HEK293 (cell line): ENCODE results near the gene DLGAP5.

Experiments used
- CTCF ChIA-PET: fragments of 350-600 bp; formaldehyde crosslinking; extraction: SDS; loops from one replicate; lab custom pipeline; 2021; ENCODE audit warnings: antibody characterized with exemption; lab: Yijun Ruan, JAX
- POLR2A ChIA-PET: fragments of 300-600 bp; formaldehyde crosslinking; extraction: SDS; loops from one replicate; lab custom pipeline; 2020; ENCODE audit warnings: antibody characterized with exemption, inconsistent platforms; lab: Yijun Ruan, JAX
- H3K27ac ChIP-seq: fragments of 200-500 bp; sonication (Bioruptor generic); 2 replicates; pipeline ENCODE4 v1.5.1; 2014; ENCODE audit warnings: low read depth, low read length, control low read depth, inconsistent platforms; ENCODE audit errors: extremely low read depth
- H3K36me3 ChIP-seq, 2 experiments: fragments of 200-500 bp in 1 of 2; sonication (Bioruptor generic) in 1 of 2; 1 replicate in 1 of 2; 2 replicates in 1 of 2; pipeline ENCODE4 v1.5.1; 2014 to 2017; ENCODE audit warnings: inconsistent platforms in 2 of 2, low read length in 2 of 2; ENCODE audit not compliant: control insufficient read depth in 2 of 2, insufficient read depth in 1 of 2
- H3K4me1 ChIP-seq: fragments of 200-500 bp; sonication (Bioruptor generic); 2 replicates; pipeline ENCODE4 v1.5.1; 2014; ENCODE audit warnings: mild to moderate bottlenecking, low read length, inconsistent platforms; ENCODE audit not compliant: control insufficient read depth, insufficient read depth
- H3K4me3 ChIP-seq: 2 replicates; pipeline ENCODE4 v1.5.1; 2011; ENCODE audit warnings: low read depth, mild to moderate bottlenecking, control low read depth, low read length, moderate library complexity
- H3K9me3 ChIP-seq: fragments of 200-500 bp; sonication (Bioruptor generic); 2 replicates; pipeline ENCODE4 v1.5.1; 2014; ENCODE audit warnings: low read depth, low read length, inconsistent platforms; ENCODE audit not compliant: control insufficient read depth, insufficient read depth
- KLF10 ChIP-seq: fragments of 450-650 bp; IDR thresholded peaks from 2 replicates; pipeline ENCODE4 v1.5.1; 2018; ENCODE audit warnings: missing biosample characterization, mild to moderate bottlenecking, missing genetic modification characterization
- KLF7 ChIP-seq: fragments of 450-650 bp; formaldehyde crosslinking; IDR thresholded peaks from 2 replicates; pipeline ENCODE4 v1.5.1; 2016; ENCODE audit warnings: missing biosample characterization, missing genetic modification characterization, borderline replicate concordance
- KLF8 ChIP-seq: fragments of 450-650 bp; formaldehyde crosslinking; IDR thresholded peaks from 2 replicates; pipeline ENCODE4 v1.5.1; 2016; ENCODE audit warnings: missing biosample characterization, missing genetic modification characterization
- OVOL3 ChIP-seq: fragments of 450-650 bp; formaldehyde crosslinking; IDR thresholded peaks from 2 replicates; pipeline ENCODE4 v1.5.1; 2016; ENCODE audit warnings: missing biosample characterization, missing genetic modification characterization
- REPIN1 ChIP-seq: fragments of 450-650 bp; formaldehyde crosslinking; IDR thresholded peaks from 2 replicates; pipeline ENCODE4 v1.5.1; 2017; ENCODE audit warnings: missing biosample characterization, missing genetic modification characterization, low read depth
- SCRT1 ChIP-seq: fragments of 450-650 bp; formaldehyde crosslinking; IDR thresholded peaks from 2 replicates; pipeline ENCODE4 v1.5.1; 2016; ENCODE audit warnings: missing biosample characterization, missing genetic modification characterization, borderline replicate concordance
- WT1 ChIP-seq: fragments of 450-650 bp; formaldehyde crosslinking; IDR thresholded peaks from 2 replicates; pipeline ENCODE4 v1.5.1; 2016; ENCODE audit warnings: missing biosample characterization, missing genetic modification characterization
- YY1 ChIP-seq: fragments of 450-650 bp; formaldehyde crosslinking; IDR thresholded peaks from 2 replicates; pipeline ENCODE4 v1.5.1; 2018; ENCODE audit warnings: missing biosample characterization, missing genetic modification characterization
- YY2 ChIP-seq: fragments of 450-650 bp; formaldehyde crosslinking; IDR thresholded peaks from 2 replicates; pipeline ENCODE4 v1.5.1; 2016; ENCODE audit warnings: missing biosample characterization, missing genetic modification characterization
- ZNF121 ChIP-seq: fragments of 450-650 bp; formaldehyde crosslinking; IDR thresholded peaks from 2 replicates; pipeline ENCODE4 v1.5.1; 2016; ENCODE audit warnings: missing biosample characterization, missing genetic modification characterization
- ZNF19 ChIP-seq: fragments of 450-650 bp; formaldehyde crosslinking; IDR thresholded peaks from 2 replicates; pipeline ENCODE4; 2016; ENCODE audit warnings: missing biosample characterization, missing genetic modification characterization, low read depth
- ZNF211 ChIP-seq: fragments of 450-650 bp; formaldehyde crosslinking; IDR thresholded peaks from 2 replicates; pipeline ENCODE4 v1.5.1; 2016; ENCODE audit warnings: low read depth, missing biosample characterization, missing genetic modification characterization
- ZNF214 ChIP-seq: fragments of 450-650 bp; formaldehyde crosslinking; IDR thresholded peaks from 2 replicates; pipeline ENCODE4 v1.5.1; 2017; ENCODE audit warnings: missing biosample characterization, mild to moderate bottlenecking, missing genetic modification characterization, borderline replicate concordance
- ZNF221 ChIP-seq: fragments of 450-650 bp; formaldehyde crosslinking; IDR thresholded peaks from 2 replicates; pipeline ENCODE4 v1.5.1; 2017; ENCODE audit warnings: missing biosample characterization, missing genetic modification characterization, borderline replicate concordance
- ZNF239 ChIP-seq: fragments of 450-650 bp; formaldehyde crosslinking; IDR thresholded peaks from 2 replicates; pipeline ENCODE4 v1.5.1; 2016; ENCODE audit warnings: missing biosample characterization, missing genetic modification characterization
- ZNF302 ChIP-seq: fragments of 450-650 bp; formaldehyde crosslinking; IDR thresholded peaks from 2 replicates; pipeline ENCODE4 v1.5.1; 2016; ENCODE audit warnings: missing biosample characterization, missing genetic modification characterization, low read depth
- ZNF529 ChIP-seq: fragments of 450-650 bp; formaldehyde crosslinking; IDR thresholded peaks from 2 replicates; pipeline ENCODE4 v1.5.1; 2017; ENCODE audit warnings: missing genetic modification characterization, missing biosample characterization; ENCODE audit not compliant: insufficient replicate concordance
- ZNF548 ChIP-seq: fragments of 450-650 bp; formaldehyde crosslinking; IDR thresholded peaks from 2 replicates; pipeline ENCODE4 v1.5.1; 2016; ENCODE audit warnings: missing biosample characterization, missing genetic modification characterization
- ZNF560 ChIP-seq: fragments of 450-650 bp; formaldehyde crosslinking; IDR thresholded peaks from 2 replicates; pipeline ENCODE4 v1.5.1; 2017; ENCODE audit warnings: missing biosample characterization, missing genetic modification characterization, borderline replicate concordance
- ZNF571 ChIP-seq: fragments of 450-650 bp; formaldehyde crosslinking; IDR thresholded peaks from 2 replicates; pipeline ENCODE4 v1.5.0; 2017; ENCODE audit warnings: missing biosample characterization, missing genetic modification characterization
- ZNF626 ChIP-seq: fragments of 450-650 bp; sonication (Bioruptor Pico); formaldehyde crosslinking; IDR thresholded peaks from 2 replicates; pipeline ENCODE4 v1.5.1; 2018; ENCODE audit warnings: missing biosample characterization, missing genetic modification characterization, inconsistent platforms
- ZNF670 ChIP-seq: fragments of 450-650 bp; formaldehyde crosslinking; IDR thresholded peaks from 2 replicates; pipeline ENCODE4 v1.5.1; 2016; ENCODE audit warnings: missing biosample characterization, missing genetic modification characterization, low read depth
- ZNF677 ChIP-seq: fragments of 450-650 bp; IDR thresholded peaks from 2 replicates; pipeline ENCODE4 v1.5.0; 2018; ENCODE audit warnings: missing biosample characterization, mild to moderate bottlenecking, missing genetic modification characterization, moderate library complexity
- ZNF747 ChIP-seq: fragments of 450-650 bp; formaldehyde crosslinking; IDR thresholded peaks from 2 replicates; pipeline ENCODE4 v1.5.1; 2016; ENCODE audit warnings: missing biosample characterization, missing genetic modification characterization
- ZSCAN16 ChIP-seq: fragments of 450-650 bp; formaldehyde crosslinking; IDR thresholded peaks from 2 replicates; pipeline ENCODE4 v1.5.1; 2016; ENCODE audit warnings: missing biosample characterization, missing genetic modification characterization
- TF ChIP-seq, protein P1 (sequence below): fragments of 450-650 bp; formaldehyde crosslinking; IDR thresholded peaks from 2 replicates; pipeline ENCODE4 v1.5.1; 2016; ENCODE audit warnings: missing biosample characterization, missing genetic modification characterization
- TF ChIP-seq, protein P2 (sequence below): fragments of 450-650 bp; formaldehyde crosslinking; IDR thresholded peaks from 2 replicates; pipeline ENCODE4 v1.5.1; 2017; ENCODE audit warnings: missing biosample characterization, missing genetic modification characterization
- TF ChIP-seq, protein P3 (sequence below): IDR thresholded peaks from 2 replicates; pipeline ENCODE4 v1.6.1; 2011; ENCODE audit warnings: mild to moderate bottlenecking, low read depth, low read length, borderline replicate concordance
- TF ChIP-seq, protein P4 (sequence below): fragments of 450-650 bp; formaldehyde crosslinking; IDR thresholded peaks from 2 replicates; pipeline ENCODE4 v1.5.1; 2016; ENCODE audit warnings: missing biosample characterization, missing genetic modification characterization
- TF ChIP-seq, protein P5 (sequence below): fragments of 450-650 bp; formaldehyde crosslinking; IDR thresholded peaks from 2 replicates; pipeline ENCODE4 v1.5.1; 2016; ENCODE audit warnings: missing biosample characterization, missing genetic modification characterization, low read depth
- TF ChIP-seq, protein P6 (sequence below): fragments of 450-650 bp; formaldehyde crosslinking; IDR thresholded peaks from 2 replicates; pipeline ENCODE4 v1.5.1; 2016; ENCODE audit warnings: missing biosample characterization, missing genetic modification characterization

DLGAP5 gene

DNA sequence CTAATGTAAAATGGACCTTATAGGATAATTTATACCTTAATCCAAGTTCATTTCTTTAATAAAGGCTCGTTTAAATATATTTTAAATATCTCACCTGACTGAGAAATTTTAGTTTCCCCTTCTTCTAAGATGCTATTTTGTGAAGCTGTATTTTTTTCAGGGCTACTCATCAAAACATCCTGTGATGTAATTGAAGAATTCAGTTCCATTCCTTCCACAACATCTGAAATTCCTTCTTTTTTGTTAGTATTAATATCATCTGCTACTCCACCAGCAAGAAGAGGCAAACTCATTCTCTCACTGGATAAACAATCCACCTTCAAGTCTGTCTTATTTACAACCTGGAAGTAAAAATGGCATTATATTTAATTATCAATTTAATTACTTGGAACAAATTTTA, 39.8 kb downstream of the DLGAP5 start:
- H3K27ac ChIP-seq: no peak overlapping the region
- ChIA-PET CTCF (no interaction called here), POLR2A (no interaction called here)
- no peaks in the 10 kb centered on the region for H3K4me1 ChIP-seq
- H3K36me3 ChIP-seq: peaks cover 80 to 86% of the 10 kb centered on the region in 2 experiments
- TF ChIP-seq ZNF670 (tag by site-specific recombination) (no peak), KLF8 (tag by site-specific recombination) (no peak), ZNF626 (tag by site-specific recombination) (no peak), OVOL3 (tag by site-specific recombination) (no peak), ZNF221 (tag by site-specific recombination) (no peak), ZNF677 (tag by site-specific recombination) (no peak), ZNF239 (tag by site-specific recombination) (no peak), SCRT1 (no peak), ZNF211 (tag by site-specific recombination) (no peak), ZNF548 (no peak), YY2 (no peak), KLF10 (tag by site-specific recombination) (no peak), ZNF529 (tag by site-specific recombination) (no peak), ZSCAN16 (tag by site-specific recombination) (no peak)
- TF ChIP-seq, protein P1, sequence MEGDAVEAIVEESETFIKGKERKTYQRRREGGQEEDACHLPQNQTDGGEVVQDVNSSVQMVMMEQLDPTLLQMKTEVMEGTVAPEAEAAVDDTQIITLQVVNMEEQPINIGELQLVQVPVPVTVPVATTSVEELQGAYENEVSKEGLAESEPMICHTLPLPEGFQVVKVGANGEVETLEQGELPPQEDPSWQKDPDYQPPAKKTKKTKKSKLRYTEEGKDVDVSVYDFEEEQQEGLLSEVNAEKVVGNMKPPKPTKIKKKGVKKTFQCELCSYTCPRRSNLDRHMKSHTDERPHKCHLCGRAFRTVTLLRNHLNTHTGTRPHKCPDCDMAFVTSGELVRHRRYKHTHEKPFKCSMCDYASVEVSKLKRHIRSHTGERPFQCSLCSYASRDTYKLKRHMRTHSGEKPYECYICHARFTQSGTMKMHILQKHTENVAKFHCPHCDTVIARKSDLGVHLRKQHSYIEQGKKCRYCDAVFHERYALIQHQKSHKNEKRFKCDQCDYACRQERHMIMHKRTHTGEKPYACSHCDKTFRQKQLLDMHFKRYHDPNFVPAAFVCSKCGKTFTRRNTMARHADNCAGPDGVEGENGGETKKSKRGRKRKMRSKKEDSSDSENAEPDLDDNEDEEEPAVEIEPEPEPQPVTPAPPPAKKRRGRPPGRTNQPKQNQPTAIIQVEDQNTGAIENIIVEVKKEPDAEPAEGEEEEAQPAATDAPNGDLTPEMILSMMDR: no peak
- TF ChIP-seq, protein P2, sequence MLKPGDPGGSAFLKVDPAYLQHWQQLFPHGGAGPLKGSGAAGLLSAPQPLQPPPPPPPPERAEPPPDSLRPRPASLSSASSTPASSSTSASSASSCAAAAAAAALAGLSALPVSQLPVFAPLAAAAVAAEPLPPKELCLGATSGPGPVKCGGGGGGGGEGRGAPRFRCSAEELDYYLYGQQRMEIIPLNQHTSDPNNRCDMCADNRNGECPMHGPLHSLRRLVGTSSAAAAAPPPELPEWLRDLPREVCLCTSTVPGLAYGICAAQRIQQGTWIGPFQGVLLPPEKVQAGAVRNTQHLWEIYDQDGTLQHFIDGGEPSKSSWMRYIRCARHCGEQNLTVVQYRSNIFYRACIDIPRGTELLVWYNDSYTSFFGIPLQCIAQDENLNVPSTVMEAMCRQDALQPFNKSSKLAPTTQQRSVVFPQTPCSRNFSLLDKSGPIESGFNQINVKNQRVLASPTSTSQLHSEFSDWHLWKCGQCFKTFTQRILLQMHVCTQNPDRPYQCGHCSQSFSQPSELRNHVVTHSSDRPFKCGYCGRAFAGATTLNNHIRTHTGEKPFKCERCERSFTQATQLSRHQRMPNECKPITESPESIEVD (tag by site-specific recombination): no peak
- TF ChIP-seq, protein P3, sequence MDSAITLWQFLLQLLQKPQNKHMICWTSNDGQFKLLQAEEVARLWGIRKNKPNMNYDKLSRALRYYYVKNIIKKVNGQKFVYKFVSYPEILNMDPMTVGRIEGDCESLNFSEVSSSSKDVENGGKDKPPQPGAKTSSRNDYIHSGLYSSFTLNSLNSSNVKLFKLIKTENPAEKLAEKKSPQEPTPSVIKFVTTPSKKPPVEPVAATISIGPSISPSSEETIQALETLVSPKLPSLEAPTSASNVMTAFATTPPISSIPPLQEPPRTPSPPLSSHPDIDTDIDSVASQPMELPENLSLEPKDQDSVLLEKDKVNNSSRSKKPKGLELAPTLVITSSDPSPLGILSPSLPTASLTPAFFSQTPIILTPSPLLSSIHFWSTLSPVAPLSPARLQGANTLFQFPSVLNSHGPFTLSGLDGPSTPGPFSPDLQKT: no peak
- TF ChIP-seq, protein P4, sequence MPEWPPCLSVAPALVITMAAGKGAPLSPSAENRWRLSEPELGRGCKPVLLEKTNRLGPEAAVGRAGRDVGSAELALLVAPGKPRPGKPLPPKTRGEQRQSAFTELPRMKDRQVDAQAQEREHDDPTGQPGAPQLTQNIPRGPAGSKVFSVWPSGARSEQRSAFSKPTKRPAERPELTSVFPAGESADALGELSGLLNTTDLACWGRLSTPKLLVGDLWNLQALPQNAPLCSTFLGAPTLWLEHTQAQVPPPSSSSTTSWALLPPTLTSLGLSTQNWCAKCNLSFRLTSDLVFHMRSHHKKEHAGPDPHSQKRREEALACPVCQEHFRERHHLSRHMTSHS (tag by site-specific recombination): no peak
- H3K4me3 ChIP-seq: no peak overlapping the region
- no peaks in the 10 kb centered on the region for H3K9me3 ChIP-seq

DNA sequence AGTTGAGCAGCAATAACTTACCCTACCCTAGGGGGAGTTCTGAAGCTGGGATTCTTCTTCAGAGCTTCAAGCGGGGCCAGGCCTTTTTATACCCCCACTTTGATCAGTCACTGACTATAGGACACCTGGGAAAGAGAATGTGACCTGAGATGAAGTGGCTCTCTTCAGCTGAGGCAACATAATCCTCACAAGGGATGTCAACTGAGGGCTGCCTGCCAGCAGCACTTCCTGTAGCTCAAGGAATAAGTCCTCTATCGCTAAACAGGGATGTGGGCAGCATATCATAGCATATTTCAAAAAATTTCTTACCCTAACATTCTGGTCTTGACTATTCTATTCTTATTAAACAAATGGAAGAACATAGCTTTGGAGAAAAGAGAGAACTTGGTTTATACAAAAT, 45.0 kb downstream of the DLGAP5 start:
- H3K4me1 ChIP-seq: no peaks in the 10 kb centered on the region
- H3K4me3 ChIP-seq: no peak overlapping the region
- H3K9me3 ChIP-seq: no peaks in the 10 kb centered on the region
- H3K27ac ChIP-seq: no peak overlapping the region
- H3K36me3 ChIP-seq: peaks cover 73 to 76% of the 10 kb centered on the region in 2 experiments
- POLR2A ChIA-PET: no interaction called here
- CTCF ChIA-PET: no interaction called here
- TF ChIP-seq ZNF677 (tag by site-specific recombination) (no peak), WT1 (no peak), REPIN1 (tag by site-specific recombination) (no peak), ZNF747 (tag by site-specific recombination) (no peak), YY1 (tag by site-specific recombination) (no peak), KLF7 (no peak), ZNF19 (no peak), ZNF214 (tag by site-specific recombination) (no peak), ZNF121 (no peak), ZNF571 (tag by site-specific recombination) (no peak), ZNF302 (tag by site-specific recombination) (no peak), ZNF560 (tag by site-specific recombination) (no peak)
- TF ChIP-seq, protein P5, sequence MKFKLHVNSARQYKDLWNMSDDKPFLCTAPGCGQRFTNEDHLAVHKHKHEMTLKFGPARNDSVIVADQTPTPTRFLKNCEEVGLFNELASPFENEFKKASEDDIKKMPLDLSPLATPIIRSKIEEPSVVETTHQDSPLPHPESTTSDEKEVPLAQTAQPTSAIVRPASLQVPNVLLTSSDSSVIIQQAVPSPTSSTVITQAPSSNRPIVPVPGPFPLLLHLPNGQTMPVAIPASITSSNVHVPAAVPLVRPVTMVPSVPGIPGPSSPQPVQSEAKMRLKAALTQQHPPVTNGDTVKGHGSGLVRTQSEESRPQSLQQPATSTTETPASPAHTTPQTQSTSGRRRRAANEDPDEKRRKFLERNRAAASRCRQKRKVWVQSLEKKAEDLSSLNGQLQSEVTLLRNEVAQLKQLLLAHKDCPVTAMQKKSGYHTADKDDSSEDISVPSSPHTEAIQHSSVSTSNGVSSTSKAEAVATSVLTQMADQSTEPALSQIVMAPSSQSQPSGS (tag by site-specific recombination): no peak
- TF ChIP-seq, protein P6, sequence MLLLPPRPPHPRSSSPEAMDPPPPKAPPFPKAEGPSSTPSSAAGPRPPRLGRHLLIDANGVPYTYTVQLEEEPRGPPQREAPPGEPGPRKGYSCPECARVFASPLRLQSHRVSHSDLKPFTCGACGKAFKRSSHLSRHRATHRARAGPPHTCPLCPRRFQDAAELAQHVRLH (tag by site-specific recombination): no peak
